ENCODE measurements around the gene TCAP.

TCAP gene

GRCh38 chr17:39669897-39670735 lies 5.0 kb downstream of the TCAP start:
- no peak for FAIRE-seq

GRCh38 chr17:39670746-39671145 lies 5.6 kb downstream of the TCAP start:
- no peak for FAIRE-seq

- no peak for FAIRE-seq
Observed at GRCh38 chr17:39671651-39672521, 6.7 kb downstream of the TCAP start.

- FAIRE-seq: no peak
Observed at GRCh38 chr17:39672522-39673334, 7.6 kb downstream of the TCAP start.

GRCh38 chr17:39673335-39674081 lies 8.4 kb downstream of the TCAP start:
- no peak for FAIRE-seq

GRCh38 chr17:39674179-39674578 lies 9.0 kb downstream of the TCAP start:
- no peak for FAIRE-seq

GRCh38 chr17:39674702-39675389 lies 9.7 kb downstream of the TCAP start:
- no peak for FAIRE-seq

- no peak for FAIRE-seq
Observed at GRCh38 chr17:39675390-39676082, 10.4 kb downstream of the TCAP start.

GRCh38 chr17:39676198-39676819 lies 11.2 kb downstream of the TCAP start:
- FAIRE-seq: no peak

GRCh38 chr17:39677072-39677471 lies 11.9 kb downstream of the TCAP start:
- FAIRE-seq: no peak

GRCh38 chr17:39677542-39678339 lies 12.6 kb downstream of the TCAP start:
- FAIRE-seq: no peak

- FAIRE-seq: no peak
Observed at GRCh38 chr17:39678340-39679116, 13.4 kb downstream of the TCAP start.

- FAIRE-seq: no peak
Observed at GRCh38 chr17:39679521-39680192, 14.5 kb downstream of the TCAP start.

- no peak for FAIRE-seq
Observed at GRCh38 chr17:39683295-39683939, 18.3 kb downstream of the TCAP start.

GRCh38 chr17:39684369-39685192 lies 19.4 kb downstream of the TCAP start:
- FAIRE-seq: no peak

- no peak for FAIRE-seq
Observed at GRCh38 chr17:39687101-39687545, 22.0 kb downstream of the TCAP start.

All from TTC549 (cell line).